Measurements from ENCODE around the gene IRAK3. TPM values are rescaled to one million over a fixed set of nuclear protein-coding genes. Genes with fewer than 3 reads are reported as not detected.
A peak's percentile ranks its signal among the peaks of the same experiment; 100 is the strongest.

The IRAK3 gene
- total and polyA plus RNA-seq, 2 experiments from 2014 or later: 0.53 to 1.8 TPM

GRCh38 chr12:66240096-66240820 lies 51.2 kb downstream of the IRAK3 start:
- H3K27me3 ChIP-seq (ENCODE audit: insufficient read depth): peaks cover 6% of the 10 kb centered on the region; the same call in 1 of the 2 replicates
- H3K27ac Mint-ChIP-seq: no peak overlapping the region

More at GRCh38 chr12:66240096-66240820, 51.2 kb downstream of the IRAK3 start:
- Histone ChIP-seq H3K79me2 (replicated peaks; ENCODE audit: insufficient read depth) (no peaks in the 10 kb centered on the region), H3K27ac (ENCODE audit: low read depth) (no peak overlapping the region), H3K4me2 (no peak overlapping the region), H4K20me1 (replicated peaks; ENCODE audit: insufficient read depth) (no peaks in the 10 kb centered on the region), H3K9me2 (ENCODE audit: insufficient read depth) (no peaks in the 10 kb centered on the region), H3K4me1 (ENCODE audit: insufficient read depth) (peaks cover 32% of the 10 kb centered on the region), H3F3A (replicated peaks; ENCODE audit: low read depth) (no peaks in the 10 kb centered on the region), H3K36me3 (ENCODE audit: insufficient read depth) (no peaks in the 10 kb centered on the region), H3K4me3 (no peak overlapping the region), H2AFZ (peak overlapping the region; percentile 77; the same call in 1 of the 2 replicates)
- no peaks in the 10 kb centered on the region for H3K9me3 Mint-ChIP-seq
- ATAC-seq: no peak
- DNase-seq (ENCODE audit: low spot score): no peak
- H3K27me3 Mint-ChIP-seq (ENCODE audit: insufficient read depth, low read depth, poor library complexity): peaks cover 5% of the 10 kb centered on the region
- no peaks in the 10 kb centered on the region for H3K36me3 Mint-ChIP-seq (ENCODE audit: low read depth)
- H3K4me3 Mint-ChIP-seq: no peak overlapping the region
- TF ChIP-seq EZH2phosphoT487 (IDR thresholded peaks at IDR 0.05; ENCODE audit: unreplicated experiment) (no peak), ZNF331 (CRISPR knock-in tag; IDR thresholded peaks at IDR 0.05; ENCODE audit: low read depth) (no peak), ZNF462 (CRISPR knock-in tag; IDR thresholded peaks at IDR 0.05) (no peak), JUNB (IDR thresholded peaks at IDR 0.05; ENCODE audit: unreplicated experiment) (no peak), POLR2AphosphoS5 (IDR thresholded peaks at IDR 0.05; ENCODE audit: low read depth) (no peak), NANOG (IDR thresholded peaks at IDR 0.05; ENCODE audit: borderline replicate concordance) (no peak), STAT1 (IDR thresholded peaks at IDR 0.05; ENCODE audit: unreplicated experiment) (no peak), ZNF114 (CRISPR knock-in tag; IDR thresholded peaks at IDR 0.05) (no peak), EZH2 (IDR thresholded peaks at IDR 0.05; ENCODE audit: low read depth, unreplicated experiment) (no peak), CREB1 (CRISPR knock-in tag; IDR thresholded peaks at IDR 0.05; ENCODE audit: low read depth) (no peak)
- TF ChIP-seq, protein P1, sequence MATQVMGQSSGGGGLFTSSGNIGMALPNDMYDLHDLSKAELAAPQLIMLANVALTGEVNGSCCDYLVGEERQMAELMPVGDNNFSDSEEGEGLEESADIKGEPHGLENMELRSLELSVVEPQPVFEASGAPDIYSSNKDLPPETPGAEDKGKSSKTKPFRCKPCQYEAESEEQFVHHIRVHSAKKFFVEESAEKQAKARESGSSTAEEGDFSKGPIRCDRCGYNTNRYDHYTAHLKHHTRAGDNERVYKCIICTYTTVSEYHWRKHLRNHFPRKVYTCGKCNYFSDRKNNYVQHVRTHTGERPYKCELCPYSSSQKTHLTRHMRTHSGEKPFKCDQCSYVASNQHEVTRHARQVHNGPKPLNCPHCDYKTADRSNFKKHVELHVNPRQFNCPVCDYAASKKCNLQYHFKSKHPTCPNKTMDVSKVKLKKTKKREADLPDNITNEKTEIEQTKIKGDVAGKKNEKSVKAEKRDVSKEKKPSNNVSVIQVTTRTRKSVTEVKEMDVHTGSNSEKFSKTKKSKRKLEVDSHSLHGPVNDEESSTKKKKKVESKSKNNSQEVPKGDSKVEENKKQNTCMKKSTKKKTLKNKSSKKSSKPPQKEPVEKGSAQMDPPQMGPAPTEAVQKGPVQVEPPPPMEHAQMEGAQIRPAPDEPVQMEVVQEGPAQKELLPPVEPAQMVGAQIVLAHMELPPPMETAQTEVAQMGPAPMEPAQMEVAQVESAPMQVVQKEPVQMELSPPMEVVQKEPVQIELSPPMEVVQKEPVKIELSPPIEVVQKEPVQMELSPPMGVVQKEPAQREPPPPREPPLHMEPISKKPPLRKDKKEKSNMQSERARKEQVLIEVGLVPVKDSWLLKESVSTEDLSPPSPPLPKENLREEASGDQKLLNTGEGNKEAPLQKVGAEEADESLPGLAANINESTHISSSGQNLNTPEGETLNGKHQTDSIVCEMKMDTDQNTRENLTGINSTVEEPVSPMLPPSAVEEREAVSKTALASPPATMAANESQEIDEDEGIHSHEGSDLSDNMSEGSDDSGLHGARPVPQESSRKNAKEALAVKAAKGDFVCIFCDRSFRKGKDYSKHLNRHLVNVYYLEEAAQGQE (IDR thresholded peaks at IDR 0.05; ENCODE audit: unreplicated experiment): no peak
- TF ChIP-seq, protein P2, sequence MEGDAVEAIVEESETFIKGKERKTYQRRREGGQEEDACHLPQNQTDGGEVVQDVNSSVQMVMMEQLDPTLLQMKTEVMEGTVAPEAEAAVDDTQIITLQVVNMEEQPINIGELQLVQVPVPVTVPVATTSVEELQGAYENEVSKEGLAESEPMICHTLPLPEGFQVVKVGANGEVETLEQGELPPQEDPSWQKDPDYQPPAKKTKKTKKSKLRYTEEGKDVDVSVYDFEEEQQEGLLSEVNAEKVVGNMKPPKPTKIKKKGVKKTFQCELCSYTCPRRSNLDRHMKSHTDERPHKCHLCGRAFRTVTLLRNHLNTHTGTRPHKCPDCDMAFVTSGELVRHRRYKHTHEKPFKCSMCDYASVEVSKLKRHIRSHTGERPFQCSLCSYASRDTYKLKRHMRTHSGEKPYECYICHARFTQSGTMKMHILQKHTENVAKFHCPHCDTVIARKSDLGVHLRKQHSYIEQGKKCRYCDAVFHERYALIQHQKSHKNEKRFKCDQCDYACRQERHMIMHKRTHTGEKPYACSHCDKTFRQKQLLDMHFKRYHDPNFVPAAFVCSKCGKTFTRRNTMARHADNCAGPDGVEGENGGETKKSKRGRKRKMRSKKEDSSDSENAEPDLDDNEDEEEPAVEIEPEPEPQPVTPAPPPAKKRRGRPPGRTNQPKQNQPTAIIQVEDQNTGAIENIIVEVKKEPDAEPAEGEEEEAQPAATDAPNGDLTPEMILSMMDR (conservative IDR thresholded peaks at IDR 0.05; ENCODE audit: low read depth in 2 of 2): no peak
- TF ChIP-seq, protein P3, sequence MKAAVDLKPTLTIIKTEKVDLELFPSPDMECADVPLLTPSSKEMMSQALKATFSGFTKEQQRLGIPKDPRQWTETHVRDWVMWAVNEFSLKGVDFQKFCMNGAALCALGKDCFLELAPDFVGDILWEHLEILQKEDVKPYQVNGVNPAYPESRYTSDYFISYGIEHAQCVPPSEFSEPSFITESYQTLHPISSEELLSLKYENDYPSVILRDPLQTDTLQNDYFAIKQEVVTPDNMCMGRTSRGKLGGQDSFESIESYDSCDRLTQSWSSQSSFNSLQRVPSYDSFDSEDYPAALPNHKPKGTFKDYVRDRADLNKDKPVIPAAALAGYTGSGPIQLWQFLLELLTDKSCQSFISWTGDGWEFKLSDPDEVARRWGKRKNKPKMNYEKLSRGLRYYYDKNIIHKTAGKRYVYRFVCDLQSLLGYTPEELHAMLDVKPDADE (IDR thresholded peaks at IDR 0.05): no peak
- H3K4me1 Mint-ChIP-seq: peaks cover 29% of the 10 kb centered on the region
